GM12878 (cell line): ENCODE measurements around the gene SLC6A20. TPM values are rescaled to one million over a fixed set of nuclear protein-coding genes. Genes with fewer than 3 reads are reported as not detected.

Source experiments
- ATAC-seq: fragments of 200-7000 bp; cut with Tn5 transposase; 3 replicates; pipeline ENCODE4 v1.9.1; 2020; ENCODE audit warnings: mild to moderate bottlenecking, moderate library complexity
- BruUV-seq: library from RNA; stranded (reverse); fragments of 400-500 nt; replicated peaks from 2 replicates; lab custom pipeline; 2021; lab: Mats Ljungman, UMichigan
- CTCF ChIA-PET: fragments of 300-600 bp; sonication (Branson Sonifier 250); formaldehyde crosslinking; extraction: SDS; loops from one replicate; lab custom pipeline; 2021; ENCODE audit warnings: inconsistent platforms; lab: Yijun Ruan, JAX
- POLR2A ChIA-PET: fragments of 350-600 bp; formaldehyde crosslinking; extraction: SDS; loops from one replicate; lab custom pipeline; 2021; ENCODE audit warnings: inconsistent platforms; lab: Charles Lee
- RAD21 ChIA-PET: fragments of 300-600 bp; sonication (Branson Sonifier 250); formaldehyde crosslinking; loops from one replicate; lab custom pipeline; 2023; ENCODE audit warnings: antibody characterized with exemption; ENCODE audit not compliant: unreplicated experiment; lab: Charles Lee
- SMC1A ChIA-PET: fragments of 300-600 bp; sonication (Branson Sonifier 250); formaldehyde crosslinking; loops from one replicate; lab custom pipeline; 2023; ENCODE audit not compliant: unreplicated experiment, uncharacterized antibody; lab: Charles Lee
- DNase-seq: peaks from one replicate; pipeline ENCODE4 v3.0.0-alpha.2; 2011; ENCODE audit warnings: low read depth, low spot score
- FAIRE-seq: peaks from 3 replicates; lab custom pipeline; 2011; peaks lifted over from hg19 to GRCh38; lab: Jason Lieb, UNC
- H2AFZ ChIP-seq: 2 replicates; pipeline ENCODE4 v1.6.0; 2011; ENCODE audit warnings: low read depth, low read length, control low read depth; ENCODE audit not compliant: control insufficient read depth
- H3K27ac ChIP-seq: 2 replicates; pipeline ENCODE4 v1.5.1; 2011; ENCODE audit warnings: control low read depth; ENCODE audit not compliant: control insufficient read depth, insufficient read depth
- H3K27me3 ChIP-seq, 2 experiments: replicated peaks in 1 of 2; 2 replicates each; pipeline versions ENCODE4 v1.6.0 to v1.6.1; 2011; ENCODE audit warnings: low read length in 1 of 2; ENCODE audit not compliant: control insufficient read depth in 2 of 2, insufficient read depth in 2 of 2
- H3K36me3 ChIP-seq, 2 experiments: 2 replicates each; pipeline ENCODE4 v1.5.1; 2011; ENCODE audit warnings: low read length in 1 of 2; ENCODE audit not compliant: control insufficient read depth in 2 of 2, insufficient read depth in 2 of 2
- H3K4me1 ChIP-seq: 2 replicates; pipeline ENCODE4 v1.6.1; 2011; ENCODE audit warnings: mild to moderate bottlenecking, low read length, moderate library complexity, mixed read lengths; ENCODE audit not compliant: control insufficient read depth, insufficient read depth
- H3K4me2 ChIP-seq: 2 replicates; pipeline ENCODE4 v1.6.0; 2011; ENCODE audit warnings: control low read depth; ENCODE audit not compliant: control insufficient read depth, insufficient read depth
- H3K4me3 ChIP-seq: fragments of 200-600 bp; sonication (generic); 2 replicates; pipeline ENCODE4 v1.5.1; 2016
- H3K79me2 ChIP-seq: 2 replicates; pipeline ENCODE4 v1.6.0; 2011; ENCODE audit warnings: low read length; ENCODE audit not compliant: control insufficient read depth, insufficient read depth
- H3K9ac ChIP-seq: 2 replicates; pipeline ENCODE4 v1.8.0; 2011; ENCODE audit warnings: low read length, control low read depth, mixed read lengths; ENCODE audit not compliant: control insufficient read depth, insufficient read depth
- H3K9me3 ChIP-seq: replicated peaks from 3 replicates; pipeline ENCODE4 v1.5.1; 2011; ENCODE audit warnings: mild to moderate bottlenecking, low read length; ENCODE audit not compliant: control insufficient read depth, insufficient read depth
- H4K20me1 ChIP-seq: 2 replicates; pipeline ENCODE4 v1.6.0; 2011; ENCODE audit not compliant: control insufficient read depth, insufficient read depth
- EED ChIP-seq: sonication (generic); IDR thresholded peaks from 2 replicates; pipeline ENCODE4 v1.6.1; 2016; ENCODE audit warnings: antibody characterized with exemption, low read depth
- KAT2A ChIP-seq: conservative IDR thresholded peaks from 2 replicates; pipeline ENCODE4 v1.6.1; 2011; ENCODE audit warnings: low read depth, low read length; ENCODE audit not compliant: control insufficient read depth
- MTA3 ChIP-seq: IDR thresholded peaks from 2 replicates; pipeline ENCODE4 v1.6.1; 2012; ENCODE audit warnings: low read length, inconsistent platforms, borderline replicate concordance
- POLR2AphosphoS5 ChIP-seq: IDR thresholded peaks from 2 replicates; pipeline ENCODE4 v1.6.1; 2011; ENCODE audit warnings: mild to moderate bottlenecking, low read length, inconsistent platforms
- SPI1 ChIP-seq: IDR thresholded peaks from 2 replicates; pipeline ENCODE4 v1.6.1; 2011; ENCODE audit warnings: low read depth, mild to moderate bottlenecking, low read length, moderate library complexity, borderline replicate concordance; ENCODE audit not compliant: insufficient read depth
- TBL1XR1 ChIP-seq: IDR thresholded peaks from 2 replicates; pipeline ENCODE4 v1.6.1; 2012; ENCODE audit warnings: low read depth, low read length, improper control_type of control experiment
- TCF3 ChIP-seq: IDR thresholded peaks from 2 replicates; pipeline ENCODE4 v1.6.1; 2012; ENCODE audit warnings: low read depth, mild to moderate bottlenecking, low read length, borderline replicate concordance; ENCODE audit not compliant: insufficient read depth
- ZBED1 ChIP-seq: IDR thresholded peaks from 2 replicates; pipeline ENCODE4 v1.6.1; 2016; ENCODE audit warnings: borderline replicate concordance
- WGBS: methylation state at CpG from one replicate; pipeline ENCODE4 v1.1.6; 2016; ENCODE audit warnings: low lambda C conversion rate; ENCODE audit not compliant: insufficient replicate concordance, insufficient coverage; ENCODE audit errors: missing lambda C conversion rate; 5-methylcytosine and 5-hydroxymethylcytosine counted together
- in situ Hi-C: fragments of 300-500 bp; cut with MboI; formaldehyde crosslinking; loops from 9 replicates; pipeline ENCODE4 v1.14.3; 2018; ENCODE audit warnings: mixed read lengths
- intact Hi-C: fragments of 100-400 bp; cut with micrococcal nuclease; formaldehyde crosslinking; loops from one replicate; pipeline ENCODE4 v1.14.2; 2022; ENCODE audit not compliant: unreplicated experiment
- polyA plus RNA-seq, 11 experiments: library from polyadenylated mRNA; depleted of rRNA in 4 of 11; unstranded in 6 of 11; stranded (reverse) in 5 of 11; fragments of >200 nt; fragmentation: Nextera tagmentation in 4 of 11; fragmentation: Illumina TruSeq in 1 of 11; extraction: Ambion mirVana in 4 of 11; extraction: Trizol in 1 of 11; gene quantifications; 1 replicate in 1 of 11; 2 replicates in 10 of 11; pipeline versions ENCODE4 v1.2.1 to v1.2.3, GENCODE V29; 2011 to 2016; ENCODE audit warnings: inconsistent platforms in 2 of 11, missing spikeins in 2 of 11, low read depth in 1 of 11
- total RNA-seq, 4 experiments: library from RNA; depleted of rRNA in 3 of 4; stranded (reverse); fragments of >200 nt in 3 of 4; fragmentation: Illumina TruSeq in 1 of 4; extraction: Trizol in 1 of 4; gene quantifications; 2 replicates each; pipeline versions ENCODE4 v1.2.1 to v1.2.3, GENCODE V29; 2013 to 2021
- TF ChIP-seq, protein P1 (sequence below): fragments of 450-650 bp; IDR thresholded peaks from 2 replicates; pipeline ENCODE4 v1.6.1; 2017; ENCODE audit warnings: borderline replicate concordance
- TF ChIP-seq, protein P2 (sequence below): fragments of 450-650 bp; formaldehyde crosslinking; IDR thresholded peaks from 2 replicates; pipeline ENCODE4 v1.4.0; 2022; ENCODE audit warnings: mild to moderate bottlenecking, moderate library complexity
- TF ChIP-seq, protein P3 (sequence below): IDR thresholded peaks from 2 replicates; pipeline ENCODE4 v1.6.1; 2011; ENCODE audit warnings: mild to moderate bottlenecking, low read depth, low read length, moderate library complexity; ENCODE audit not compliant: insufficient replicate concordance

The SLC6A20 gene
- total and polyA plus RNA-seq, 10 of the 15 experiments (the other 5 are each of a cell fraction or from before 2014, with no cell fraction given) = 0.31 to 4.1 (median 1.1) TPM

DNA sequence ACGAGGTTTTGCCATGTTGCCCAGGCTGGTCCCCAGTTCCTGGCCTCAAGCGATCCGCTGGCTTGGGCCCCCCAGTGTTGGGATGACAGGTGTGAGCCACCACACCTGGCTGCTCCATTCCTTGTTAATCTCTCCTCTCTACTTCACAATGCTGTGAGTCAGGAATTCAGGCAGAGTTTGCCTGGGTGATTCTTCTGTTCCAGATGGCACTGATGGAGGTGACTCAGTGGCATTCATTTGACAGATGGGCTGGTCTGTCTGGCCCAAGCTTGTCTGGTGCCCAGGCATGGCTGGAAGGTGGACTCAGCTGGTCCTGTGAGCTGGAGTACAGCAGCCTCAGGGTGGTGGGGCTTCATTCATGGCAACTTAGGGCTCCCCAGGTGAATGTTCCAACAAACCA, 43.2 kb downstream of the SLC6A20 start:
- Histone ChIP-seq H3K9ac (no peak overlapping the region), H3K79me2 (no peaks in the 10 kb centered on the region), H3K4me1 (no peaks in the 10 kb centered on the region), H2AFZ (no peak overlapping the region), H3K9me3 (no peaks in the 10 kb centered on the region; the same call in 2 of the 3 replicates), H4K20me1 (no peaks in the 10 kb centered on the region), H3K4me2 (no peak overlapping the region), H3K36me3 (no peaks in the 10 kb centered on the region), H3K4me3 (no peak overlapping the region), H3K27me3 (no peaks in the 10 kb centered on the region), H3K27ac (no peak overlapping the region)
- ATAC-seq = no peak
- RAD21 ChIA-PET = interaction anchor here (1.8 kb wide), 1 partner anchor 176 kb away, joined by 6 read pairs; no protein-coding TSS in a partner anchor
- FAIRE-seq = no peak
- in situ Hi-C loops = loop anchor here (10.0 kb wide), 1 partner anchor 312 kb away; no protein-coding TSS in a partner anchor
- WGBS = 71% methylated on average over 3 of the region's 3 CpGs
- POLR2A ChIA-PET = no interaction called here
- SMC1A ChIA-PET = interaction anchor here (1.0 kb wide), 1 partner anchor 326 kb away, joined by 3 read pairs; no protein-coding TSS in a partner anchor
- DNase-seq = no peak
- intact Hi-C loops = no loop called here
- TF ChIP-seq TBL1XR1 = no peak
- no peak for TF ChIP-seq SPI1
- TF ChIP-seq MTA3 = no peak
- no peak for TF ChIP-seq ZBED1
- no peak for TF ChIP-seq TCF3
- TF ChIP-seq, protein P1, sequence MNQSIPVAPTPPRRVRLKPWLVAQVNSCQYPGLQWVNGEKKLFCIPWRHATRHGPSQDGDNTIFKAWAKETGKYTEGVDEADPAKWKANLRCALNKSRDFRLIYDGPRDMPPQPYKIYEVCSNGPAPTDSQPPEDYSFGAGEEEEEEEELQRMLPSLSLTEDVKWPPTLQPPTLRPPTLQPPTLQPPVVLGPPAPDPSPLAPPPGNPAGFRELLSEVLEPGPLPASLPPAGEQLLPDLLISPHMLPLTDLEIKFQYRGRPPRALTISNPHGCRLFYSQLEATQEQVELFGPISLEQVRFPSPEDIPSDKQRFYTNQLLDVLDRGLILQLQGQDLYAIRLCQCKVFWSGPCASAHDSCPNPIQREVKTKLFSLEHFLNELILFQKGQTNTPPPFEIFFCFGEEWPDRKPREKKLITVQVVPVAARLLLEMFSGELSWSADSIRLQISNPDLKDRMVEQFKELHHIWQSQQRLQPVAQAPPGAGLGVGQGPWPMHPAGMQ = no peak
- no peak for TF ChIP-seq POLR2AphosphoS5
- TF ChIP-seq, protein P2, sequence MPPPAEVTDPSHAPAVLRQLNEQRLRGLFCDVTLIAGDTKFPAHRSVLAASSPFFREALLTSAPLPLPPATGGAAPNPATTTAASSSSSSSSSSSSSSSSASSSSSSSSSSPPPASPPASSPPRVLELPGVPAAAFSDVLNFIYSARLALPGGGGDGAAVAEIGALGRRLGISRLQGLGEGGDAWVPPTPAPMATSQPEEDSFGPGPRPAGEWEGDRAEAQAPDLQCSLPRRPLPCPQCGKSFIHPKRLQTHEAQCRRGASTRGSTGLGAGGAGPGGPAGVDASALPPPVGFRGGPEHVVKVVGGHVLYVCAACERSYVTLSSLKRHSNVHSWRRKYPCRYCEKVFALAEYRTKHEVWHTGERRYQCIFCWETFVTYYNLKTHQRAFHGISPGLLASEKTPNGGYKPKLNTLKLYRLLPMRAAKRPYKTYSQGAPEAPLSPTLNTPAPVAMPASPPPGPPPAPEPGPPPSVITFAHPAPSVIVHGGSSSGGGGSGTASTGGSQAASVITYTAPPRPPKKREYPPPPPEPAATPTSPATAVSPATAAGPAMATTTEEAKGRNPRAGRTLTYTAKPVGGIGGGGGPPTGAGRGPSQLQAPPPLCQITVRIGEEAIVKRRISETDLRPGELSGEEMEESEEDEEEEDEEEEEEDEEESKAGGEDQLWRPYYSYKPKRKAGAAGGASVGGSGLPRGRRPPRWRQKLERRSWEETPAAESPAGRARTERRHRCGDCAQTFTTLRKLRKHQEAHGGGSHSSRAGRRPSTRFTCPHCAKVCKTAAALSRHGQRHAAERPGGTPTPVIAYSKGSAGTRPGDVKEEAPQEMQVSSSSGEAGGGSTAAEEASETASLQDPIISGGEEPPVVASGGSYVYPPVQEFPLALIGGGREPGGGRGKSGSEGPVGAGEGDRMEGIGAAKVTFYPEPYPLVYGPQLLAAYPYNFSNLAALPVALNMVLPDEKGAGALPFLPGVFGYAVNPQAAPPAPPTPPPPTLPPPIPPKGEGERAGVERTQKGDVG (CRISPR knock-in tag) = no peak
- no peak for TF ChIP-seq KAT2A
- no peak for TF ChIP-seq EED
- TF ChIP-seq, protein P3, sequence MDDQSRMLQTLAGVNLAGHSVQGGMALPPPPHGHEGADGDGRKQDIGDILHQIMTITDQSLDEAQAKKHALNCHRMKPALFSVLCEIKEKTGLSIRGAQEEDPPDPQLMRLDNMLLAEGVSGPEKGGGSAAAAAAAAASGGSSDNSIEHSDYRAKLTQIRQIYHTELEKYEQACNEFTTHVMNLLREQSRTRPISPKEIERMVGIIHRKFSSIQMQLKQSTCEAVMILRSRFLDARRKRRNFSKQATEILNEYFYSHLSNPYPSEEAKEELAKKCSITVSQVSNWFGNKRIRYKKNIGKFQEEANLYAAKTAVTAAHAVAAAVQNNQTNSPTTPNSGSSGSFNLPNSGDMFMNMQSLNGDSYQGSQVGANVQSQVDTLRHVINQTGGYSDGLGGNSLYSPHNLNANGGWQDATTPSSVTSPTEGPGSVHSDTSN = no peak
- BruUV-seq = no TSS peak
- CTCF ChIA-PET = interaction anchor here (1.3 to 1.9 kb wide), 2 partner anchors 9 to 324 kb away, joined by 4 to 6 read pairs; no protein-coding TSS in a partner anchor
